Dendritic cell treated with granulocyte-macrophage colony-stimulating factor and Interleukin-4, amounts not matched to agents 40 ng/mL and 50 ng/mL, for 4 days (primary cell): ENCODE measurements around the gene CHAF1A.
A peak's percentile ranks its signal among the peaks of the same experiment; 100 is the strongest.

ENCODE experiments used
- H3K27ac Mint-ChIP-seq: one replicate; pipeline ENCODE4 v1.8.0; 2022; ENCODE audit warnings: mild to moderate bottlenecking, mixed read lengths
- H3K27me3 Mint-ChIP-seq: one replicate; pipeline ENCODE4 v1.8.0; 2022; ENCODE audit warnings: mild to moderate bottlenecking, mixed read lengths
- H3K36me3 Mint-ChIP-seq: one replicate; pipeline ENCODE4 v1.8.0; 2022; ENCODE audit warnings: low read depth, mixed read lengths
- H3K4me1 Mint-ChIP-seq: one replicate; pipeline ENCODE4 v1.8.0; 2022; ENCODE audit warnings: low read depth, mixed read lengths
- H3K4me3 Mint-ChIP-seq: one replicate; pipeline ENCODE4 v1.8.0; 2022; ENCODE audit warnings: mild to moderate bottlenecking, moderate library complexity, mixed read lengths
- H3K9me3 Mint-ChIP-seq: one replicate; pipeline ENCODE4 v1.8.0; 2022; ENCODE audit warnings: mixed read lengths
- intact Hi-C: fragments of 100-400 bp; cut with micrococcal nuclease; formaldehyde crosslinking; loops from one replicate; pipeline ENCODE4 v1.15.0; 2022

Gene CHAF1A

GRCh38 chr19:4452230-4452990, 50.0 kb downstream of the CHAF1A start:
- Mint-ChIP-seq H3K9me3 (no peaks in the 10 kb centered on the region), H3K36me3 (peaks cover 91% of the 10 kb centered on the region), H3K27ac (peak overlapping the region; percentile 41), H3K27me3 (no peaks in the 10 kb centered on the region), H3K4me3 (no peak overlapping the region), H3K4me1 (peaks cover 49% of the 10 kb centered on the region)
- intact Hi-C loops, result no loop called here

DNA sequence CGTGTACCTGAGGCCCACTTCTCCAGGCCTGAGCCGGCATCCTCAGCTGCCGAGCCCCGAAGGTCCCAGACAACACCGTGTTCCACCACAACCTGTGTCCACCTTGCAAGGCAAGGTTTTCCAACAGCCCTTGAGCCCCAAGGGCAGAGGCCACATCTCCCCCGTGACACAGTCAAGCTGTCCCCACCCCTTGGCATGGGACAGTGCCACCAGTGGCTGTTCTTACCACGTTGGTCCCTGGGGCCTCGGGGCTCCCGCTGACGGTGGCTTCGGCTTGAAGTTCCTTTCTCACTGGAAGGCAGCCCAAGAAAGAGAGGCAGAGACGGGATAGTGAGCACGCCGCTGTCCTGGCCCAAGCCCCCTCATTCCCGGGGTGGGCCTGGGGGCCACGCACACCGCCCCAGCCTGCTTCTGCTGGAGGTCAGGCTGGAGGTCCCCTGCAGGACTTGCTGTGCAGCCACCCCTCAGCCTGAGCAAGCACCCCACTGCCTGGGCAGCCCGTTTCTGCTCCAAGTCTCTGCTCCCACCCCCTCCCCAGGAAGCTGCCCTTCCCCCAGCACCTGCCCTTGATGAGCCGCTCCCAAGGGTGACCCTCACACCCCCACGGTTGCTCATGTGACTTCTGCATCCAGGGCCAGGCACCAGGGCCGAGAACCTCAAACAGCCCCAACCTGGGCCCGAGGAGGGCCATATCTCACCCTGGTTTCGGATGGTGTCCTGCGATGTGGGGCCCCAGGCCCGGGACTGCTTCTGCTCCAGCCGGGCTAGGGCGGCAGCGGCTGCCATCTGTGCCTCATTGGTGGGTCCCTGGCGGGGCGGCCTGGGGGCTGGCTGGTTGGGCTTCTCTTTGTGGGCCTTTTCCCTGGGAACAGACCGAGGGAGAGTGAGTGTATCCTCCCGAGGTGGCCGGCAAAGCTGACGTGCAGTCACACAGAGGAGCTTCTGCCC, 51.1 kb downstream of the CHAF1A start:
- peak overlapping the region; percentile 41 for H3K27ac Mint-ChIP-seq

GRCh38 chr19:4454747-4455718, 52.6 kb downstream of the CHAF1A start:
- Mint-ChIP-seq H3K27ac (peak overlapping the region; percentile 87), H3K4me1 (peaks cover 49% of the 10 kb centered on the region), H3K4me3 (no peak overlapping the region), H3K9me3 (no peaks in the 10 kb centered on the region), H3K27me3 (no peaks in the 10 kb centered on the region), H3K36me3 (peaks cover 65% of the 10 kb centered on the region)
- intact Hi-C loops, result no loop called here

More for the DNA sequence above, 51.1 kb downstream of the CHAF1A start:
- Mint-ChIP-seq H3K9me3 (no peaks in the 10 kb centered on the region), H3K4me1 (peaks cover 49% of the 10 kb centered on the region), H3K27me3 (no peaks in the 10 kb centered on the region), H3K36me3 (peaks cover 80% of the 10 kb centered on the region), H3K4me3 (no peak overlapping the region)
- intact Hi-C loops, result no loop called here

GRCh38 chr19:4455719-4456475, 53.5 kb downstream of the CHAF1A start:
- Mint-ChIP-seq H3K4me3 (peak overlapping the region; percentile 89), H3K4me1 (peaks cover 49% of the 10 kb centered on the region), H3K36me3 (peaks cover 56% of the 10 kb centered on the region), H3K9me3 (no peaks in the 10 kb centered on the region), H3K27ac (peak overlapping the region; percentile 87), H3K27me3 (no peaks in the 10 kb centered on the region)
- intact Hi-C loops, result loop anchor here (2.0 kb wide), 1 partner anchor 53 kb away; the partner anchor contains the start of gene CHAF1A

DNA sequence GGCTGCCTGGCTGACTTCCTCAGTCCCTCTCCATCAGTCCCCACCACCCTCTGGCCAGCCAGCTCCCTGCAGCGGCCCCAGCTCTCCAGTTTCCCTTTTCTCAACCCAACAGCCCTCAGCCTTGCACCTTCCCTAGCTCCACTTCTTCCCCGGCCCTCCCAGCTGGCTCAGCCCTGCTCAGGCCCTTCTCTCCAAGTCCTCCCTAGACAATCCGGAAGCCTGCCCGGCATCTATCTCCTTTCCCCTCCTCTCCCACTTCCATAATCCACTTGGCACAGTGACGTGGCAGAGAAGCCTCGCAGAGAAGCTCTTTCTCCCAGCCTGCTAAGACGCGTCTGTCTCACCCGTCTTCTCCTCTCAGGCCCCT, 54.0 kb downstream of the CHAF1A start:
- no peaks in the 10 kb centered on the region for H3K9me3 Mint-ChIP-seq
- peak overlapping the region; percentile 89 for H3K4me3 Mint-ChIP-seq
- peak overlapping the region; percentile 87 for H3K27ac Mint-ChIP-seq
- H3K36me3 Mint-ChIP-seq, result peaks cover 51% of the 10 kb centered on the region
- no peaks in the 10 kb centered on the region for H3K27me3 Mint-ChIP-seq
- intact Hi-C loops, result loop anchor here (2.0 kb wide), 1 partner anchor 54 kb away; the partner anchor contains the start of gene CHAF1A
- peaks cover 49% of the 10 kb centered on the region for H3K4me1 Mint-ChIP-seq

DNA sequence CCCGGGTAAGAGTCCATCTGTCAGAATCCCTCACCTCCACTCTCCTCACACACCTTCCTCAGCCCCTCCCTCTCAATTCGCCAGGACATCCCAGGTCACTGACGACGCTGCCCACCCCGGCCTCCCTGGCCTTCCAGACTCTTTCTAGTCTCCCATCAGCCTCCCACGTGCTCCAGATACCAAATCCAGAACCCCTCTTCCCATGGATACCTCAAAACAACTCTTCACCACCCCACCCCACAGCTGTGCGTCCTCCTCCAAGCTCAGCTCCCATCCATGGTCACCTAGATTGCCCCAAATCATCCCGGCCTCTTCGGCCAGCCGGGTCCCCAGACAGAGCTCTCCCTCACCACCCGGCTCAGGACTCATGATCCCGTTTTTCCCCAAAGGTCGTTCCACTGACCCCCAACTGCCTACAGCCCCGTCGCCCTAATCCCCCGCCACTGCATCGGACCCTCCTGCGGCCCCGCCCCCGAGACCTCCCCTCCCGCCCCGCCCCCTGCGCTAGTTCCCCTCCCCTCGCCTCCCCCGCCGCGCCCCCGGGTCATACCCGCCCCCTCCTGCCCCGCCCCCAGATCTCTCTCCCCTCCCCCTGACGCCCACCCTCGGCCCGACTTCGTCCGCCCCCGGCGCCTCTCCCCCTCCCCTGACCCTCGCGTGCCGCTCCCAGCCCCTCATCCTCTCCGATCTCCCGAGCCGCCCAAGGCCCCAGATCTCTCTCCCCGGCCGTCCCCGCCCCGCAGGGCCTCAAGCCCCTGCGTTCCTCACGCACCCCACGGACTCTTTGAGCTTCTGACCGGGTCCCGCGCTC, 54.6 kb downstream of the CHAF1A start:
- H3K27me3 Mint-ChIP-seq, result no peaks in the 10 kb centered on the region
- peak overlapping the region; percentile 87 for H3K27ac Mint-ChIP-seq
- no peaks in the 10 kb centered on the region for H3K9me3 Mint-ChIP-seq
- H3K4me3 Mint-ChIP-seq, result peak overlapping the region; percentile 89
- peaks cover 45% of the 10 kb centered on the region for H3K36me3 Mint-ChIP-seq
- intact Hi-C loops, result loop anchor here (1.0 to 2.0 kb wide), 2 partner anchors 15 to 54 kb away; partner anchors contain the start of genes CHAF1A and HDGFL2
- peaks cover 48% of the 10 kb centered on the region for H3K4me1 Mint-ChIP-seq

- intact Hi-C loops, result loop anchor here (1.0 to 2.0 kb wide), 2 partner anchors 14 to 55 kb away; partner anchors contain the start of genes CHAF1A and HDGFL2
- H3K27ac Mint-ChIP-seq, result peak within 1 kb of the TSS; percentile 87
- peaks cover 40% of the 10 kb centered on the region for H3K4me1 Mint-ChIP-seq
- H3K9me3 Mint-ChIP-seq, result no peaks in the 10 kb centered on the region
- no peaks in the 10 kb centered on the region for H3K27me3 Mint-ChIP-seq
- H3K4me3 Mint-ChIP-seq, result peak within 1 kb of the TSS; percentile 89
- peaks cover 37% of the 10 kb centered on the region for H3K36me3 Mint-ChIP-seq
These were observed 55.4 kb downstream of the CHAF1A start, which contains the start of gene UBXN6 for GRCh38 chr19:4457654-4458395. UBXN6 (minus strand) TSS chr19:4457794; CDS start chr19:4457697, 97 bp downstream.

DNA sequence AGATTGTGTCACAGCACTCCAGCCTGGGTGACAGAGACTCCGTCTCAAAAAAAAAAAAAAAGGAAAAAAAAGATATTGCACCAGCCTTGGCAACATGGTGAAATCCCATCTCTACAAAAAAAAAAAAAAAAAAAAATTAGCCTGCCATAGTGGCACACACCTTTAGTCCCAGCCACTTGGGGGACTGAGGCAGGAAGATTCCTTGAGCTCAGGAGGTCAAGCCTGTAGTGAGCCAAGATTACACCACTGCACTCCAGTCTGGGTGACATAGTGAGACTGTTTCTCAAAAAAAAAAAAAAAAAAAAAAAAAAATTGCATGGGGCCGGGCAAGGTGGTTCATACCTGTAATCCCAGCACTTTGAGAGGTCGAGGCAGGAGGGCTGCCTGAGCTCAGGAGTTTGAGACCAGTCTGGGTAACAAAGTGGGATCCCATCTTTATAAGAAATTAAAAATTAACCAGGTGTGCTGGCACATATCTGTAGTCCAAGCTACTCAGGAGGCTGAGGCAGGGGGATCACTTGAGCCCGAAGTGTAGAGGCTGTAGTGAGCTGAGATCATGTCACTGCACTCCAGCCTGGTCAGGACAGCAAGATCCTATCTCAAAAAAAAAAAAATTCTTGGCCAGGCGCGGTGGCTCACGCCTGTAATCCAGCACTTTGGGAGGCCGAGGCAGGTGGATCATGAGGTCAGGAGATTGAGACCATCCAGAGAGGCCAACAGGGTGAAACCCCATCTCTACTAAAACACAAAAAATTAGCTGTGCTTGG, 62.6 kb downstream of the CHAF1A start:
- H3K4me1 Mint-ChIP-seq, result no peaks in the 10 kb centered on the region
- no peaks in the 10 kb centered on the region for H3K9me3 Mint-ChIP-seq
- no peak overlapping the region for H3K4me3 Mint-ChIP-seq
- H3K27ac Mint-ChIP-seq, result no peak overlapping the region
- intact Hi-C loops, result no loop called here
- H3K27me3 Mint-ChIP-seq, result no peaks in the 10 kb centered on the region
- no peaks in the 10 kb centered on the region for H3K36me3 Mint-ChIP-seq

GRCh38 chr19:4467835-4468234, 65.4 kb downstream of the CHAF1A start:
- intact Hi-C loops, result no loop called here
- Mint-ChIP-seq H3K36me3 (no peaks in the 10 kb centered on the region), H3K9me3 (no peaks in the 10 kb centered on the region), H3K4me1 (peaks cover 9% of the 10 kb centered on the region), H3K4me3 (no peak overlapping the region), H3K27ac (no peak overlapping the region), H3K27me3 (no peaks in the 10 kb centered on the region)

GRCh38 chr19:4471403-4472173, 69.1 kb downstream of the CHAF1A start:
- Mint-ChIP-seq H3K9me3 (no peaks in the 10 kb centered on the region), H3K27me3 (no peaks in the 10 kb centered on the region), H3K4me1 (peaks cover 33% of the 10 kb centered on the region), H3K27ac (no peak overlapping the region), H3K4me3 (no peak overlapping the region), H3K36me3 (peaks cover 18% of the 10 kb centered on the region)
- intact Hi-C loops, result loop anchor here (1.0 to 5.0 kb wide), 3 partner anchors 14 to 224 kb away; partner anchors contain the start of genes CHAF1A, SH3GL1, UBXN6 and YJU2
